CD4-positive, CD25-positive, alpha-beta regulatory T cell (primary cell): ENCODE results near the gene NAB1. TPM values are rescaled to one million over a fixed set of nuclear protein-coding genes. Genes with fewer than 3 reads are reported as not detected.

Experiments
- ATAC-seq, 2 donors: fragments of 150-1000 bp; cut with Tn5 transposase; one replicate each; pipeline ENCODE4 v1.10.0; 2021; ENCODE audit warnings: low read depth in 2 of 2, moderate number of reproducible peaks in 2 of 2, moderate library complexity in 1 of 2
- DNase-seq, 3 donors: peaks; one replicate each; pipeline versions ENCODE4 v3.0.0 to v3.0.0-alpha.2; 2012 to 2022; ENCODE audit warnings: mixed read lengths in 1 of 3
- H3K27ac ChIP-seq: one replicate; pipeline ENCODE4 v1.7.0; 2013; ENCODE audit warnings: mild to moderate bottlenecking, low read length; ENCODE audit not compliant: insufficient read depth, poor library complexity, severe bottlenecking
- H3K27me3 ChIP-seq: one replicate; pipeline ENCODE4 v1.7.0; 2013; ENCODE audit warnings: low read length; ENCODE audit not compliant: control insufficient read depth, insufficient read depth
- H3K36me3 ChIP-seq: one replicate; pipeline ENCODE4 v1.7.0; 2013; ENCODE audit warnings: mild to moderate bottlenecking, low read length, moderate library complexity; ENCODE audit not compliant: control insufficient read depth, insufficient read depth
- H3K4me1 ChIP-seq: 2 replicates; pipeline ENCODE4 v1.7.0; 2013; ENCODE audit warnings: mild to moderate bottlenecking, low read length; ENCODE audit not compliant: insufficient read depth, control insufficient read depth, poor library complexity, severe bottlenecking
- H3K4me3 ChIP-seq: one replicate; pipeline ENCODE4 v1.7.0; 2013; ENCODE audit warnings: low read depth, mild to moderate bottlenecking, low read length, moderate library complexity
- H3K9me3 ChIP-seq, 2 experiments: 1 replicate in 1 of 2; 2 replicates in 1 of 2; pipeline ENCODE4 v1.7.0; 2013; ENCODE audit warnings: low read length in 2 of 2, mild to moderate bottlenecking in 1 of 2, moderate library complexity in 1 of 2; ENCODE audit not compliant: control insufficient read depth in 2 of 2
- H3K27ac Mint-ChIP-seq, 3 donors: one replicate each; pipeline ENCODE4 v1.8.0; 2020 to 2022; ENCODE audit warnings: mild to moderate bottlenecking in 3 of 3, mixed read lengths in 3 of 3, moderate library complexity in 2 of 3
- H3K27me3 Mint-ChIP-seq: one replicate; pipeline ENCODE4 v1.8.0; 2022; ENCODE audit warnings: mild to moderate bottlenecking, mixed read lengths
- H3K36me3 Mint-ChIP-seq: one replicate; pipeline ENCODE4 v1.8.0; 2020; ENCODE audit warnings: mixed read lengths
- H3K4me1 Mint-ChIP-seq, 4 donors: one replicate each; pipeline ENCODE4 v1.8.0; 2020 to 2022; ENCODE audit warnings: mixed read lengths in 4 of 4, mild to moderate bottlenecking in 1 of 4
- H3K4me3 Mint-ChIP-seq, 4 donors: one replicate each; pipeline ENCODE4 v1.8.0; 2020 to 2022; ENCODE audit warnings: mild to moderate bottlenecking in 4 of 4, mixed read lengths in 4 of 4, moderate library complexity in 3 of 4
- H3K9me3 Mint-ChIP-seq, 7 donors: one replicate each; pipeline ENCODE4 v1.8.0; 2020 to 2022; ENCODE audit warnings: mixed read lengths in 7 of 7, mild to moderate bottlenecking in 3 of 7, moderate library complexity in 2 of 7
- polyA plus RNA-seq, 4 donors: library from polyadenylated mRNA; unstranded; fragments of 300-500 nt; fragmentation: Illumina TruSeq; gene quantifications; one replicate each; pipeline ENCODE4 v1.2.3, GENCODE V29; 2021
- total RNA-seq: library from RNA; stranded (reverse); gene quantifications from one replicate; pipeline ENCODE4 v1.2.3, GENCODE V29; 2022

NAB1 gene
- total and polyA plus RNA-seq, 5 donors from 2014 or later, result 1.5 to 42.7 (median 2.9) TPM

GRCh38 chr2:190641469-190641868 is 7.4 kb upstream of the NAB1 start:
- Mint-ChIP-seq H3K4me3 (no peak overlapping the region), H3K4me1 (peaks cover 0 to 11% (median 3%) of the 10 kb centered on the region in 4 donors), H3K27me3 (no peaks in the 10 kb centered on the region), H3K9me3 (no peaks in the 10 kb centered on the region), H3K36me3 (no peaks in the 10 kb centered on the region), H3K27ac (peak overlapping the region in 1 of 3 donors; percentile 0)
- DNase-seq (no peak), ATAC-seq (peak in 1 of 2 donors; percentile 18)
- Histone ChIP-seq H3K4me3 (no peak overlapping the region), H3K9me3 (no peaks in the 10 kb centered on the region), H3K36me3 (no peaks in the 10 kb centered on the region), H3K27ac (no peak overlapping the region), H3K4me1 (no peaks in the 10 kb centered on the region), H3K27me3 (no peaks in the 10 kb centered on the region)

GRCh38 chr2:190646780-190647522 is 1.9 kb upstream of the NAB1 start:
- no peaks in the 10 kb centered on the region for H3K36me3 ChIP-seq
- peak overlapping the region; percentile 10 for H3K4me3 ChIP-seq
- H3K27ac ChIP-seq, result peak overlapping the region; percentile 91
- H3K4me3 Mint-ChIP-seq, result peak overlapping the region; percentile 59 to 92 (median 80)
- H3K4me1 ChIP-seq, result peaks cover 31% of the 10 kb centered on the region
- H3K4me1 Mint-ChIP-seq, result peaks cover 25 to 37% (median 29%) of the 10 kb centered on the region in 4 donors
- no peaks in the 10 kb centered on the region for H3K9me3 ChIP-seq
- H3K9me3 Mint-ChIP-seq, result peaks cover 0 to 1% (median 0%) of the 10 kb centered on the region in 7 donors
- ATAC-seq (no peak), DNase-seq (no peak)
- peak overlapping the region; percentile 17 to 71 (median 64) for H3K27ac Mint-ChIP-seq
- no peaks in the 10 kb centered on the region for H3K36me3 Mint-ChIP-seq
- H3K27me3 ChIP-seq, result no peaks in the 10 kb centered on the region
- H3K27me3 Mint-ChIP-seq, result no peaks in the 10 kb centered on the region

GRCh38 chr2:190648289-190649034 is 421 bp upstream of the NAB1 start:
- H3K9me3 ChIP-seq, result no peaks in the 10 kb centered on the region
- H3K27me3 ChIP-seq, result no peaks in the 10 kb centered on the region
- peaks cover 31% of the 10 kb centered on the region for H3K4me1 ChIP-seq
- H3K27me3 Mint-ChIP-seq, result no peaks in the 10 kb centered on the region
- ATAC-seq (peak; percentile 79 to 83), DNase-seq (peak; percentile 84 to 91 (median 87))
- H3K27ac ChIP-seq, result peak overlapping the region; percentile 91
- H3K36me3 Mint-ChIP-seq, result no peaks in the 10 kb centered on the region
- peaks cover 0 to 1% (median 0%) of the 10 kb centered on the region in 7 donors for H3K9me3 Mint-ChIP-seq
- H3K36me3 ChIP-seq, result no peaks in the 10 kb centered on the region
- H3K4me3 Mint-ChIP-seq, result peak overlapping the region; percentile 73 to 92 (median 89)
- H3K27ac Mint-ChIP-seq, result peak overlapping the region; percentile 64 to 91 (median 78)
- peak overlapping the region; percentile 62 for H3K4me3 ChIP-seq
- H3K4me1 Mint-ChIP-seq, result peaks cover 26 to 37% (median 31%) of the 10 kb centered on the region in 4 donors

- DNase-seq, result no peak
- Histone ChIP-seq H3K36me3 (no peaks in the 10 kb centered on the region), H3K27me3 (no peaks in the 10 kb centered on the region), H3K9me3 (no peaks in the 10 kb centered on the region), H3K27ac (peak overlapping the region; percentile 86), H3K4me3 (peak overlapping the region; percentile 96), H3K4me1 (peaks cover 31% of the 10 kb centered on the region)
- H3K27me3 Mint-ChIP-seq, result no peaks in the 10 kb centered on the region
- H3K9me3 Mint-ChIP-seq, result peaks cover 0 to 1% (median 0%) of the 10 kb centered on the region in 7 donors
- peaks cover 26 to 37% (median 31%) of the 10 kb centered on the region in 4 donors for H3K4me1 Mint-ChIP-seq
- ATAC-seq, result no peak
- no peaks in the 10 kb centered on the region for H3K36me3 Mint-ChIP-seq
- peak overlapping the region; percentile 76 to 93 (median 80) for H3K27ac Mint-ChIP-seq
- H3K4me3 Mint-ChIP-seq, result peak overlapping the region; percentile 92 to 97 (median 96)
Observed at GRCh38 chr2:190649798-190650390, 1.0 kb downstream of the NAB1 start.

- Mint-ChIP-seq H3K27ac (peak overlapping the region in 1 of 3 donors; percentile 23), H3K4me1 (peaks cover 26 to 41% (median 30%) of the 10 kb centered on the region in 4 donors), H3K9me3 (peaks cover 0 to 1% (median 0%) of the 10 kb centered on the region in 7 donors), H3K4me3 (peak overlapping the region; percentile 42 to 97 (median 74)), H3K36me3 (no peaks in the 10 kb centered on the region), H3K27me3 (no peaks in the 10 kb centered on the region)
- Histone ChIP-seq H3K4me1 (peaks cover 31% of the 10 kb centered on the region), H3K9me3 (no peaks in the 10 kb centered on the region), H3K27me3 (no peaks in the 10 kb centered on the region), H3K27ac (no peak overlapping the region), H3K36me3 (no peaks in the 10 kb centered on the region), H3K4me3 (peak overlapping the region; percentile 96)
- DNase-seq (no peak), ATAC-seq (no peak)
Observed at GRCh38 chr2:190651413-190651812, 2.5 kb downstream of the NAB1 start.

- no peak for DNase-seq
- Mint-ChIP-seq H3K4me3 (no peak overlapping the region), H3K9me3 (no peaks in the 10 kb centered on the region), H3K27me3 (no peaks in the 10 kb centered on the region), H3K36me3 (no peaks in the 10 kb centered on the region), H3K4me1 (peaks cover 24 to 46% (median 36%) of the 10 kb centered on the region in 4 donors), H3K27ac (no peak overlapping the region)
- Histone ChIP-seq H3K9me3 (no peaks in the 10 kb centered on the region), H3K27ac (no peak overlapping the region), H3K36me3 (no peaks in the 10 kb centered on the region), H3K4me3 (no peak overlapping the region), H3K4me1 (peaks cover 32% of the 10 kb centered on the region), H3K27me3 (no peaks in the 10 kb centered on the region)
- no peak for ATAC-seq
Observed at GRCh38 chr2:190653231-190653630, 4.3 kb downstream of the NAB1 start.

GRCh38 chr2:190653931-190654330 is 5.0 kb downstream of the NAB1 start:
- H3K27ac Mint-ChIP-seq, result no peak overlapping the region
- DNase-seq (no peak), ATAC-seq (no peak)
- H3K9me3 Mint-ChIP-seq, result no peaks in the 10 kb centered on the region
- H3K4me1 Mint-ChIP-seq, result peaks cover 29 to 52% (median 40%) of the 10 kb centered on the region in 4 donors
- H3K4me3 Mint-ChIP-seq, result no peak overlapping the region
- Histone ChIP-seq H3K4me3 (no peak overlapping the region), H3K36me3 (no peaks in the 10 kb centered on the region), H3K4me1 (peaks cover 32% of the 10 kb centered on the region), H3K27me3 (no peaks in the 10 kb centered on the region), H3K27ac (no peak overlapping the region), H3K9me3 (no peaks in the 10 kb centered on the region)
- H3K36me3 Mint-ChIP-seq, result no peaks in the 10 kb centered on the region
- H3K27me3 Mint-ChIP-seq, result no peaks in the 10 kb centered on the region
